ENCODE data around the gene GDI1. TPM values are rescaled to one million over a fixed set of nuclear protein-coding genes. Genes with fewer than 3 reads are reported as not detected.

GDI1 gene
- total and polyA plus RNA-seq, 10 of the 15 experiments (the other 5 are each of a cell fraction or from before 2014, with no cell fraction given): 0.92 to 102 (median 49.6) TPM

DNA sequence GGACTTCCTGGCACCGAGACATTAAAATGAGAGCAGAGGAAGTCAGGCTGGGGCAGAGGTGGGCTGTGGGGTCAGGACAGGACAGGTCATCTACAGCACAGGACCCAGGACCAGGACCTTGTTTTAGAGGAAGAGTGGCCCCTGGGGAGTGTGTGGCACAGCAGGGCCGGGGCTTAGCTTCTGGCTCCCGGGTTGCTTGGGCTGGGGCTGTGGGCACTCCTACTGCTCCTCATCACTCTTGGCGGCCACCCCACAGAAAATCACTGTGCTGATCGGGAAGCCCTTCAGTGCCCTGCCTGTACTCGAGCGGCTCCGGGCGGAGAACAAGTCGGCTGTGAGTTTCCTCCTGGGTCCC is 16.6 kb upstream of the GDI1 start:
- Histone ChIP-seq H3K36me3 (ENCODE audit: control insufficient read depth in 2 of 2, insufficient read depth in 2 of 2, low read length in 1 of 2) (no peaks in the 10 kb centered on the region), H3K27ac (ENCODE audit: control insufficient read depth, insufficient read depth) (no peak overlapping the region), H3K4me1 (ENCODE audit: control insufficient read depth, insufficient read depth, low read length) (no peaks in the 10 kb centered on the region), H3K4me3 (no peak overlapping the region), H3K27me3 (replicated peaks in 1 of 2; ENCODE audit: control insufficient read depth in 2 of 2, insufficient read depth in 2 of 2, low read length in 1 of 2) (no peaks in the 10 kb centered on the region), H3K9me3 (replicated peaks; ENCODE audit: control insufficient read depth, insufficient read depth, low read length) (no peaks in the 10 kb centered on the region; the same call in 2 of the 3 replicates), H3K79me2 (ENCODE audit: control insufficient read depth, insufficient read depth, low read length) (no peaks in the 10 kb centered on the region), H3K4me2 (ENCODE audit: control insufficient read depth, insufficient read depth) (no peak overlapping the region), H3K9ac (ENCODE audit: control insufficient read depth, insufficient read depth, low read length) (no peak overlapping the region), H2AFZ (ENCODE audit: control insufficient read depth, low read depth, low read length) (no peak overlapping the region), H4K20me1 (ENCODE audit: control insufficient read depth, insufficient read depth) (no peaks in the 10 kb centered on the region)
- 58% methylated on average over 10 of the region's 10 CpGs for WGBS (ENCODE audit: insufficient coverage, insufficient replicate concordance, low lambda C conversion rate, missing lambda C conversion rate)
- ATAC-seq: no peak
- SMC1A ChIA-PET (ENCODE audit: uncharacterized antibody, unreplicated experiment): no interaction called here
- TF ChIP-seq FOS (IDR thresholded peaks at IDR 0.05; ENCODE audit: borderline replicate concordance, extremely low read depth, insufficient read length) (no peak), ZNF622 (IDR thresholded peaks at IDR 0.05) (no peak), YBX1 (IDR thresholded peaks at IDR 0.05) (no peak), DPF2 (IDR thresholded peaks at IDR 0.05) (no peak)
- BruUV-seq (replicated peaks): no TSS peak
- no peak for FAIRE-seq
- no peak for DNase-seq (ENCODE audit: low read depth, low spot score)
- POLR2A ChIA-PET: no interaction called here
- CTCF ChIA-PET: interaction anchor here (1.2 to 1.3 kb wide), 2 partner anchors 8 to 47 kb away, joined by 3 to 4 read pairs; no protein-coding TSS in a partner anchor
- in situ Hi-C loops (cut with MboI): no loop called here
- intact Hi-C loops (cut with micrococcal nuclease; ENCODE audit: unreplicated experiment): loop anchor here (10.0 kb wide), 1 partner anchor 46 kb away; the partner anchor contains the start of genes EMD and FLNA
- RAD21 ChIA-PET (ENCODE audit: unreplicated experiment): no interaction called here

DNA sequence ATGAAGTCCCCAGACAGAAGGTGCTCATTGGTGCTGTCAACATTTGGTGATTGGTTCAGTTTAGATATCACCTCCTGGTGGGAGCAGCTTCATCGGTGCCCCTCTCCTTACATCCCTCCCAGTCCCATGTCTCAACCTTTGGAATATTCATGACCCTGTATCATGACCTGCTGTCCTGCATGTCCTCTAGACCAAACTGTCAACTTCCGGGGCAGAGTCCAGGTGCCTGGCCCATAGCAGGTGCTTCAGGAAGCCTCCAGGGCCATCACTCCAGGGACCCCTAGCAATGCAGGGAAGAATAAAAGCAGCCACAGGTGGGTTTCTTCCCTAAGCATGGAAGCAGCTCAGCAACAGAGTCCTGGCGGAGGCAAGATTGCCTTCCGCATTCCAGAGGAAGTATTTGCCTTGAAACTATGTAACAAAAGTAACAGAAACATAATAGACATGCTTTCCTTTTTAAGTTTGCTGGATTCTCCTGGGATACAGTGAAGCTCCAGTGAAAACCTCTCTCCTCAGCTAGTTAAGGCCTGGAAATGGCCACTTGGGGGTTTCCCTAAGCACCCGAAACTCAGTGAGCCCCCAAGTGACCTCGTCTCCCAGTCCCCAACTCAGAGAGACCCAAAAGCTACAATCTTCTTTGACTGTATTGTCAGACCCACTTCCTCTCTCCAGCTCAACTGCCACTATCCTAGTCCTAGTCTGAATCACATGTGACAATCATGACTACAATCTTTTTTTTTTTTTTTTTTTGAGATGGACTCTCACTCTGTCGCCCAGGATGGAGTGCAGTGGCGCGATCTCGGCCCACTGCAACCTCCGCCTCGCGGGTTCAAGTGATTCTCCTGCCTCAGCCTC is 9.8 kb upstream of the GDI1 start:
- BruUV-seq (replicated peaks): no TSS peak
- SMC1A ChIA-PET (ENCODE audit: uncharacterized antibody, unreplicated experiment): interaction anchor here (1.3 kb wide), 1 partner anchor 100 kb away, joined by 4 read pairs; no protein-coding TSS in a partner anchor
- Histone ChIP-seq H3K27me3 (replicated peaks in 1 of 2; ENCODE audit: control insufficient read depth in 2 of 2, insufficient read depth in 2 of 2, low read length in 1 of 2) (no peaks in the 10 kb centered on the region), H2AFZ (ENCODE audit: control insufficient read depth, low read depth, low read length) (no peak overlapping the region), H3K4me3 (no peak overlapping the region), H4K20me1 (ENCODE audit: control insufficient read depth, insufficient read depth) (no peaks in the 10 kb centered on the region), H3K79me2 (ENCODE audit: control insufficient read depth, insufficient read depth, low read length) (peaks cover 12% of the 10 kb centered on the region), H3K9me3 (replicated peaks; ENCODE audit: control insufficient read depth, insufficient read depth, low read length) (no peaks in the 10 kb centered on the region), H3K9ac (ENCODE audit: control insufficient read depth, insufficient read depth, low read length) (no peak overlapping the region), H3K36me3 (ENCODE audit: control insufficient read depth in 2 of 2, insufficient read depth in 2 of 2, low read length in 1 of 2) (no peaks in the 10 kb centered on the region), H3K4me2 (ENCODE audit: control insufficient read depth, insufficient read depth) (0 out of 2 replicates have a peak overlapping the region, but pooled peaks have one; percentile 26), H3K4me1 (ENCODE audit: control insufficient read depth, insufficient read depth, low read length) (no peaks in the 10 kb centered on the region), H3K27ac (ENCODE audit: control insufficient read depth, insufficient read depth) (no peak overlapping the region)
- DNase-seq (ENCODE audit: low read depth, low spot score): no peak
- intact Hi-C loops (cut with micrococcal nuclease; ENCODE audit: unreplicated experiment): loop anchor here (10.0 kb wide), 1 partner anchor 52 kb away; the partner anchor contains the start of genes EMD and FLNA
- POLR2A ChIA-PET: interaction anchor here (0.7 to 4.1 kb wide), 6 partner anchors 12 to 63 kb away, joined by 3 to 32 read pairs (median 6); partner anchors contain the start of genes RPL10, SLC10A3 and TAFAZZIN
- TF ChIP-seq IKZF1 (conservative IDR thresholded peaks at IDR 0.05) (no peak), SPI1 (IDR thresholded peaks at IDR 0.05; ENCODE audit: borderline replicate concordance, insufficient read depth, low read depth, low read length) (peak; percentile 39; the same call in 1 of the 2 replicates)
- RAD21 ChIA-PET (ENCODE audit: unreplicated experiment): interaction anchor here (2.0 kb wide), 1 partner anchor 15 kb away, joined by 9 read pairs; the partner anchor contains the start of gene TAFAZZIN
- CTCF ChIA-PET: interaction anchor here (0.6 to 1.7 kb wide), 2 partner anchors 8 to 16 kb away, joined by 3 read pairs; no protein-coding TSS in a partner anchor
- in situ Hi-C loops (cut with MboI): no loop called here
- WGBS (ENCODE audit: insufficient coverage, insufficient replicate concordance, low lambda C conversion rate, missing lambda C conversion rate): 73% methylated on average over 12 of the region's 13 CpGs
- no peak for ATAC-seq
- no peak for FAIRE-seq
